ENCODE data around the gene DOHH.

GRCh38 chr19:3536429-3537100 lies 36.1 kb upstream of the DOHH start:
- no peak for TF ChIP-seq CTCF (IDR thresholded peaks at IDR 0.05; ENCODE audit: low read length)
- no peak for TF ChIP-seq EZH2 (IDR thresholded peaks at IDR 0.05; ENCODE audit: borderline replicate concordance, low read length)
